HG03469 (cell line): Measurements from ENCODE around the gene IRF4.
A peak's percentile ranks its signal among the peaks of the same experiment; 100 is the strongest.

Source experiments
- ATAC-seq: cut with Tn5 transposase; IDR thresholded peaks from one replicate; pipeline ENCODE4 v1.9.1; 2021; ENCODE audit warnings: mild to moderate bottlenecking, moderate library complexity, moderate number of reproducible peaks; ENCODE audit not compliant: unreplicated experiment

The IRF4 gene

DNA sequence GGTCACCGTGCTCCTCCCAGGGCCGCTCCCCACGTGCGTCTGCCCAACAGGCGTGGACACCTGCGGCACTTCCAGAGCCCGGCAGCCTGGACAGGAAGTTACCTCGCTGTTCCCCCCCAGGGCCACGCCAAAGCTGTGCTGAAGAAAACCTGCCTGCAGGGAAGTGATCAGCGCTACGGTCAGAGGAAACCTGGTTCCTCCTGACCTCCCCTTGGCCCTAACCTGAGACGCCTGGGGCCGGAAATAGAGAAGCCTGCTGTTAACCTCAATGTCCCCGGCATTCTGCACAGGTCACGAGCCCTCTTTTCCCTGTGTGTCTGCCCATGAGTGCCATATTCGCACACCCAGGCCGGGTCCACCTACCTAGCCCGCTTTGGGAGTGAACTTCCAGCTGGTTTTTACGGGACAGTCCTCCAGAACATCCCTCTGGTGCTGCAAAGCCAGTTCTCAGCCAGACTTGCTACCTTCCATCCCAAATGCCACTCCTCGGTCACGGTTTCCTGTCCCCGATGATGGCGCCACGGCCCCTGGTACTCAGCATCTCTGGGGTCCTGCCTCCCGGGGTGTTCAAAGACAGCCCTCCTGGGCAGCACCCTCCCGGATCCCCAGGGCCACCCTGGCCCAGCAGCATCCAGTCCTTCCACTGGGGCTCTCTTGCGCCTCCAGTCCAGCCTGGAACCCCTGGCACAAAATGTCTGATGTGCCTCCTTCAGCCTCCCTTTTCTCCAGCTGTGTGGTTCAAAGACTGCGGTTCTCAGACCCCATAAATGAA, 12.0 kb upstream of the IRF4 start:
- peak; percentile 51 for ATAC-seq

DNA sequence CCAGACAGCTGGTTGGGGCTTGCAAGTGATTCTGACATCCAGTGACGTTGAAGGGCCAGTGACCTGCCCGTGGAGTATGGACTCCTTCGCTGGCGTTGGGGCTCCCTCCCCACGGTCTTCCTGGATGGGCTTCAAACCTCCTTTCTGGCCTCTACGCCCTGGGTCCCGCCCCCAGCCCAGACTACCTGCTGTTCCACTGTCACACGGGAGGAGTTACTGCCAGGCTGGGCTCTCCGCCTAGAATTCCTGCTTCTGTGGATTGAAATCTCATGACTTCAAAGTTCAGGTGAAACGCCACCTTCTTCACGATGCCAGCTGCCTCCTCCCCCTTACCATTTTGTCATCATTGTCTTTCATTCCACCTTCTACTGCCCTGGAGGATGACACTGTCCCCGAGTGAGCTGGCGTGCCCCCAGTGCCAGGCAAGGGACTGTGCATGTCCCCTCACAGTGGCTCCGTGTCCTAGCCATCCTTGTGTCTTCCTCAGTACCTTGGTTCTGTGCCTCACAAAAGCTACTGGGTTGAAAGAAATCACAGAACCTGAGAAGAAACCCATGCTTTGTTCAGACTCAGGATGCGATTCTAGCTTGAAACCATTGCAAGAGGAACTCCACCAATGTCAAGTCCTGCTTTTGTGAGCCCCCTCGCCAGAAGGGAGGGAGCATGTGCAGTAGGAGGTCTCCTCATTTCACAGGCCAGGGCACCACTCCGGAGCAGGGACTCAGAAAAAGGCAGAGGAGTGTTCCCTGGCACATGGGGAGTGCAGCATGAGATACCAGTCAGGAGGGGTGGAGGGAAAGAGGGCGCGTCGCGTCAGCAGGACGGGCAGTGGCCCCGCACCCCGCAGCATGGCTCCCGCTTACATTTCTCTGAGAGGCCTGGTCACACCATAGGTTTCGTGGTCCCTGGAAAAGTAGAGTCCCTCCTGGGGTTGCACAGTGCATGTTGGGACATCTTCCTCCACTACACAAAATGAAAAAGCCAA, 11.0 kb upstream of the IRF4 start:
- no peak for ATAC-seq

DNA sequence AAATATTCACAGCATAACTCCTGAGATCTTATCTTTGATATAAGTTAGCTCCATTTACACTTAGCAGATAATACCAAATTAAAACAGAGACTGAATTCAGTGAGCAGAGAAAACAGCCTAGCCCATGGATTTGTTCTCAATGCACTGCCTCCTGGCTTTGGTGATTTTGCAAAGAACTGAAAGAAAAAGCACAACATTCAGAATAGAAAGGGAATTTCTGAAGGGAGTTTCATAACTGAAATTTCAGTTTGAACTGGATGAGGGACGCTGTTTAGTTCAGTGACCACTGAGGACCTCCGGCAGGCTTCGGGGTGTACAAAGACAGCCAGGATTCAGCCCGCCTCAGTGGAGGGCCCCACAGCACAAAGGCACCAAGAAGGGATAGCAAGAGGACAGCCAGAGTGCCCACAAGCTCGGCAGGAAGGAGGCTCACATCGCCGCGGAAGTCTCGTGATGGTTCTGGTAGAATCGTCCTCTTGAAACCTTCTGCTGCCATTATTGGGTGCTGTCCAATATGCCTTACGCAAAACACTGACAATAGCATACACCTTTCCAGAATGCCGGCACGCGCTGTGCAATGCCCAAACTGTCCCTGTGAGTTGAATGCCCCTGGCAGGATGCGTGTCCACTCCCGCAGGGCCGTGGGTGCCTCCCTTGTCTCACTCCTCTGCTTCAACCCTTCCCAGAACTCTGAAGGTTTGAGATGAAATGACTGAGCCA, 9.7 kb upstream of the IRF4 start:
- no peak for ATAC-seq

GRCh38 chr6:382883-383810, 8.4 kb upstream of the IRF4 start:
- ATAC-seq, result no peak

DNA sequence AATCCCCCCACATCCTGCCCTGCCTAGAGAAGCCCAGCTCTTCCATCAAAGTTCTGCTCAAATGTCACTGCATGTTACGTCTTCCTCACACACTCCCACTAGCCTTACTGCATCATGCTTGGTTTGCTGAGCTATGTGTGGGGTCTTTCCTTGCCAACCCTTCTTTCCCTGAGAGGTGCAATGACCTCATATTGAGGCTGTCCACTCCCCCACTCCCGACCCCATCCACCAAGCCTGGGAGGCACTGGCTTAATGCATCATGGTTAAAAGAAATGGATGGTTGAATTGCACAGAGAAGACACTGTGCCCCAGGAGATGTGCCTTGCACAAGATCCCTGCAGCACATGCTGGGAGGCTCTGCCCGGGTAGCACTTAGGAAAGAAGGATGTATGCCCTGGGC, 7.7 kb upstream of the IRF4 start:
- no peak for ATAC-seq

DNA sequence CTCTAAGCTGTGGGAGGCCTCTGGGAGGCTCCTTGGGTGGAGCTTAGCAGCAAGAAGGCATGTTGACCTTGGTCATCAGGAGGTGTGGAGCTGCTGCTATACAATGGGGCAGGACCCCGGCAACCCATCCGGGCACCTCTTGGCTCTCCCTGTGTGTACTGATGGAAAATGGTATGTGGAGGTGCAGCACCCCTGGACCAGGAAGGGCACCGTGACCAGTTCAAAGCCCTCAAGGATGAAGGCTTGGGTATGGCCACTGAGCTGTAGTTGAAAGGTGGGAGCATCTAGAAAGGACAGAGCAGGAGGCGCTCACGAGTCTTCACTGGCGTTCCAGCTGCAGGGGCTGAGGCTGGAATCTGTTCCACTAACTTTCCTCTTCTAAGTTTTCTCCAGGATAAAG, 6.7 kb upstream of the IRF4 start:
- ATAC-seq, result no peak

- ATAC-seq, result no peak
These were observed 5.9 kb upstream of the IRF4 start for GRCh38 chr6:385614-386013.

GRCh38 chr6:386688-387266, 4.8 kb upstream of the IRF4 start:
- ATAC-seq, result no peak

DNA sequence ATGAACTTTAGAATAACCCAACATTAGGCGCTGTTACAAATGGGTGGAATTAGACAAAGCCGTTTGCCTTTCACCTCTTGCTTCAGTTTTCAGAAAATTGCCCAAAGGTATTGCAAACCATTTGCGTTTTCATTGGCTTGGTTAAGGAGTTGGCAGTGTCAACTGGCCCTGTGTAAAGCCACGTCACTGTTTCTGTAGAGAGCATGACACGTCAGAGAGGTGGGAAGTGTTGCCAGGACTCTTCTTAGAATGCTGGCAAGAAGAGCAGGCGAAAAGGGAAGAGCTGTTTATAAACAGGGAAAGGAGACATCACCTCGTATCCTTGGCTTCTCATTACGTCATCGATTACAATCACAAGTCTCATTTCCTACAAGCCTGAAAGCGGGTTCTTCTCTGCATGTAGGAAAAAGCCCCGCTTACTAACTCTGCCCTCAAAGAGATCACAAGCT, 4.2 kb upstream of the IRF4 start:
- ATAC-seq, result no peak

DNA sequence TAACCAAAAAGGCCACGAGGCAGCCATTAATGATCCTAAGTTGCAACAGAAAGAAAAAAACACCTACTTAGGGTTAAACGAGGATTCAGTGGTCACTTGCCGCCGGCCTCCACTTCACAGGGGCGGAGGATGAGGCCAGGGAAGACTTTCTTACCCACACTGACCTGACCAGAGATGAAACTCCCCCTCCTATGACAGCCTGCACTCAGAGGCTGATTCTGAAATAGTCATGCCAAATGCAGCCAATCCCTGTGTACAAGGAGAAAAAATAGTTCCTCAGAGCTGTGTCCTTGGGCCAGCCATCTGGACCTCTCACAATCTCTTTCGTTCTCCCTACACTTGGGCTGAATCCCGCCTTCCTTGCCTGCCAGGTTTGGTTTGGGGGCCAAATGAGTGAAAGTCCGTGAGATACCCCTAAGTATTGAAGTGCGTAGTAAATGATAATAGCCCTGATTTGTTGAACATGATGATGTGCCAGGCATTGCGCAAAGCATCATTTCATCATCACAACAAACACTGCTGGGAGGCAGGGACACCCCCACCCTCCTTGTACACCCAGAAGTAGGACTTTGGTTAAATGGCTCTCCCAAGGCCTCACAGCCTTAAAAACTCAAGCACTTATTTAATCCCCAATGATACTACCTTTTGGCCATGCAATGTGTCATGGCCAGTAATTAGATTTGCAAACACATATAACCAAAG, 3.2 kb upstream of the IRF4 start:
- no peak for ATAC-seq

DNA sequence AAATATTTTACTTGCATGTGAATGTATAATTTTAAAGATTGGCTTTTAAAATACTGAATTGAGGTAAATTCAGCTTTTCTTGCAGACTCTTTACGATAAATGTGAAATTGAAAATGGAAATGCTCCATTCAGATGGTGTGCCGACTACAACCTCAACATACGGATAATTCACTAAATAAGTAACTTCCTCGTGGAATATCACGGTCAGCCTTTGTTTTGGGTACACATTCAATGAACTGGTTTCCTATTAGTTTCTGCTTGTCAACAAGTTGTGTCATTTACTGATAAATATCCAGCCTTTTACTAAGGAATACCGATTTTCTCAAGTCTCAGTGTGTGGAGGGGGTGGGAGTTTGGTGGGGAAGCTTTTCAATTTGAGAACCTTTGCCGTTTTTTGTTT, 2.4 kb upstream of the IRF4 start:
- no peak for ATAC-seq

- no peak for ATAC-seq
These were observed 1.9 kb upstream of the IRF4 start for GRCh38 chr6:389622-390021.

- ATAC-seq, result no peak
These were observed 516 bp upstream of the IRF4 start for GRCh38 chr6:390914-391558.

- ATAC-seq, result no peak
These were observed 1.2 kb downstream of the IRF4 start for GRCh38 chr6:392441-393390.

DNA sequence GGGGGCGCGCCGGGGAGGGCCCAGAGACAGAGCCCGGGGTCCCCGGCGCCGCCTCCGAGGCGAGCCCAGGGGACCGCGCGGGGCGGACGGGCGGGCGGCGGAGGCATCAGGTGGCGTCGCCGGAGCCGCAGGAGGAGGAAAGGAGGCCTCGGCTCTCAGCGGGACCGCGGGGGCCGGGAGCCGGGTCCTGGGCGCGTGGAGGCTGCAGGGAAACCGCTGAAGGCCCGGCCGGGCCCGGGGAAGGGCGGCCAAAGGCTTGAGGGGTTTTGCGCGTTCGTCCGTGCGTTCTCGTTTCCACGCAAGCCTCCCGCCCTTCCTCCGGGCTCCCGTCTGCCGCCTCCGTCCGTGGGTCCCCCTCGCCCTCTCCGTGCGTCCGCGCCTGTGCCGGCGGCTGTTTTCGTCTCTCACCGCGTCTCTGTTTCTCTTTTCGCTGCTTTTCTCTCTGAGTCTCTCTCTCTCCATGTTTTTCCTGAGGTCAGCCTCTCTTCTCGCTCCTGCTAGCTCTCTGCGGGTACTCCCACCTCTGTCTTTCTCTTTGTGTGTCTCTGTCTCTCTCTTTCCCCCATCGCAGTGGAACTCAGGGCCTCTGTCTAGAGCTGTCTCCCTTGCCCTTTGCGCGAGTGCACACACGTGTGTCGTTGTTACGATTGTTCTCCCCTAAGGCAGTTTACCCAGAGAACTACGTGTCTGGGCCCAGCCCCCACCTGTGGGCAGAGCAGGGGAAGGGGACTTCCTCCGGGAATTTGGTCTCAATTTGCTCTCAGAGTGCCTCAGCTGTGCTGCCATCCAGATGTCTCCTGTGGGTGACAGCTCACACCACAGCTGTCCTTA, 2.1 kb downstream of the IRF4 start:
- no peak for ATAC-seq

- ATAC-seq, result no peak
These were observed 3.2 kb downstream of the IRF4 start for GRCh38 chr6:394641-395289.
